K562 (cell line): ENCODE measurements around the gene GCSH. TPM values are rescaled to one million over a fixed set of nuclear protein-coding genes. Genes with fewer than 3 reads are reported as not detected.

Source experiments
- ATAC-seq: fragments of 200-7000 bp; cut with Tn5 transposase; 3 replicates; pipeline ENCODE4 v1.9.1; 2020; ENCODE audit warnings: moderate library complexity
- BruUV-seq: library from RNA; stranded (reverse); fragments of 400-500 nt; replicated peaks from 2 replicates; lab custom pipeline; 2021; lab: Mats Ljungman, UMichigan
- CTCF ChIA-PET: fragments of 300-600 bp; formaldehyde crosslinking; extraction: SDS; loops from one replicate; lab custom pipeline; 2021; ENCODE audit warnings: low intra/inter-chr PET ratio; lab: Yijun Ruan, JAX
- POLR2A ChIA-PET: fragments of 300-600, 350-650 bp; sonication (Branson Sonifier 250); formaldehyde crosslinking; extraction: SDS; loops from one replicate; lab custom pipeline; 2021; ENCODE audit warnings: antibody characterized with exemption, inconsistent platforms; lab: Yijun Ruan, JAX
- DNase-seq, 4 experiments: peaks; one replicate each; pipeline versions ENCODE4 v3.0.0 to v3.0.0-alpha.2; 2011 to 2018; ENCODE audit warnings: low spot score in 3 of 4, mixed read lengths in 3 of 4; ENCODE audit errors: extremely low read depth in 1 of 4
- FAIRE-seq: peaks from 2 replicates; lab custom pipeline; 2011; peaks lifted over from hg19 to GRCh38; lab: Jason Lieb, UNC
- H2AFZ ChIP-seq: 2 replicates; pipeline ENCODE4 v1.6.0; 2011; ENCODE audit warnings: low read depth, low read length, control low read depth, inconsistent platforms
- H3K27ac ChIP-seq: fragments of 200-600 bp; 3 replicates; pipeline ENCODE4 v1.8.0; 2011; ENCODE audit warnings: low read depth, mild to moderate bottlenecking, control low read depth, inconsistent platforms, low read length, moderate library complexity, mixed read lengths; ENCODE audit errors: extremely low read depth
- H3K27me3 ChIP-seq, 2 experiments: fragments of 300-600 bp in 1 of 2; 2 replicates in 1 of 2; 3 replicates in 1 of 2; pipeline versions ENCODE4 v1.6.0 to v1.8.0; 2011; ENCODE audit warnings: inconsistent platforms in 2 of 2, low read length in 2 of 2, mild to moderate bottlenecking in 1 of 2, mixed read lengths in 1 of 2, moderate library complexity in 1 of 2; ENCODE audit not compliant: control insufficient read depth in 2 of 2, insufficient read depth in 2 of 2
- H3K36me3 ChIP-seq: fragments of 300-600 bp; 3 replicates; pipeline ENCODE4 v1.8.0; 2011; ENCODE audit warnings: mild to moderate bottlenecking, low read length, inconsistent platforms; ENCODE audit not compliant: control insufficient read depth, insufficient read depth
- H3K4me1 ChIP-seq, 2 experiments: fragments of 200-600 bp in 1 of 2; replicated peaks in 1 of 2; 2 replicates in 1 of 2; 3 replicates in 1 of 2; pipeline versions ENCODE4 v1.5.1 to v1.8.0; 2011; ENCODE audit warnings: inconsistent platforms in 2 of 2, low read length in 2 of 2, mild to moderate bottlenecking in 1 of 2, mixed read lengths in 1 of 2, moderate library complexity in 1 of 2; ENCODE audit not compliant: control insufficient read depth in 2 of 2, insufficient read depth in 2 of 2
- H3K4me2 ChIP-seq: 2 replicates; pipeline ENCODE4 v1.6.1; 2011; ENCODE audit warnings: low read length, control low read depth, inconsistent platforms, mixed read lengths; ENCODE audit not compliant: insufficient read depth
- H3K4me3 ChIP-seq: fragments of 200-600 bp; sonication (generic), shearing (Covaris generic); 2 replicates; pipeline ENCODE4 v1.5.1; 2016; ENCODE audit warnings: control low read depth, inconsistent platforms
- H3K79me2 ChIP-seq: fragments of 200-600 bp; 3 replicates; pipeline ENCODE4 v1.8.0; 2011; ENCODE audit warnings: low read length, inconsistent platforms; ENCODE audit not compliant: control insufficient read depth, insufficient read depth
- H3K9ac ChIP-seq, 2 experiments: 2 replicates each; pipeline versions ENCODE4 v1.6.0 to v1.6.1; 2011; ENCODE audit warnings: low read depth in 2 of 2, low read length in 2 of 2, control low read depth in 1 of 2, inconsistent platforms in 1 of 2, mild to moderate bottlenecking in 1 of 2, mixed read lengths in 1 of 2; ENCODE audit not compliant: insufficient read depth in 1 of 2
- H3K9me1 ChIP-seq: one replicate; pipeline ENCODE4 v1.6.0; 2011; ENCODE audit warnings: inconsistent platforms, mild to moderate bottlenecking, low read length, moderate library complexity; ENCODE audit not compliant: control insufficient read depth, insufficient read depth
- H3K9me3 ChIP-seq: replicated peaks from 2 replicates; pipeline ENCODE4 v1.5.1; 2011; ENCODE audit warnings: low read depth, low read length, inconsistent platforms; ENCODE audit not compliant: control insufficient read depth, insufficient read depth
- H4K20me1 ChIP-seq: replicated peaks from 2 replicates; pipeline ENCODE4 v1.6.1; 2011; ENCODE audit warnings: low read length, inconsistent platforms, mixed read lengths; ENCODE audit not compliant: control insufficient read depth, insufficient read depth
- CTBP1 ChIP-seq: fragments of 450-650 bp; IDR thresholded peaks from 2 replicates; pipeline ENCODE4 v1.6.1; 2016; ENCODE audit warnings: borderline replicate concordance
- CTCF ChIP-seq, 3 experiments: IDR thresholded peaks in 2 of 3; conservative IDR thresholded peaks in 1 of 3; 2 replicates each; pipeline ENCODE4 v1.5.1; 2011 to 2012; ENCODE audit warnings: low read length in 3 of 3, mild to moderate bottlenecking in 3 of 3, control low read depth in 2 of 3, improper control_type of control experiment in 1 of 3, inconsistent platforms in 1 of 3, low read depth in 1 of 3, mixed read lengths in 1 of 3, moderate library complexity in 1 of 3; ENCODE audit not compliant: insufficient read depth in 2 of 3
- MAFF ChIP-seq: IDR thresholded peaks from 2 replicates; pipeline ENCODE4 v1.6.1; 2012; ENCODE audit warnings: low read length, improper control_type of control experiment
- RCOR1 ChIP-seq, 2 experiments: IDR thresholded peaks; 2 replicates each; pipeline ENCODE4 v1.6.1; 2012; ENCODE audit warnings: low read depth in 2 of 2, low read length in 2 of 2, borderline replicate concordance in 1 of 2, improper control_type of control experiment in 1 of 2
- TGIF2 ChIP-seq: sonication (generic); formaldehyde crosslinking; IDR thresholded peaks from 2 replicates; pipeline ENCODE4 v1.8.1; 2022; ENCODE audit warnings: mild to moderate bottlenecking, missing genetic modification reagents, moderate library complexity
- ZBTB12 ChIP-seq: fragments of 250-450 bp; sonication (Bioruptor Pico); IDR thresholded peaks from 2 replicates; pipeline ENCODE4 v1.4.0; 2020
- ZNF316 ChIP-seq: fragments of 450-650 bp; IDR thresholded peaks from 2 replicates; pipeline ENCODE4 v1.6.1; 2016
- WGBS: fragments of 100-300 bp; shearing (Covaris generic); methylation state at CpG from one replicate; pipeline ENCODE4 v1.1.6; 2016; ENCODE audit warnings: low coverage, mixed read lengths; ENCODE audit not compliant: insufficient coverage; ENCODE audit errors: missing lambda C conversion rate; 5-methylcytosine and 5-hydroxymethylcytosine counted together
- in situ Hi-C: fragments of 300-500 bp; cut with MboI; formaldehyde crosslinking; loops from 4 replicates; pipeline ENCODE4 v1.15.0; 2018; ENCODE audit warnings: inconsistent platforms, mixed read lengths
- intact Hi-C: fragments of 100-400 bp; cut with micrococcal nuclease; formaldehyde crosslinking; loops from 2 replicates; pipeline ENCODE4 v1.14.2; 2022
- polyA plus RNA-seq, 8 experiments: library from polyadenylated mRNA; depleted of rRNA in 4 of 8; stranded (reverse) in 5 of 8; unstranded in 3 of 8; fragments of >200 nt; fragmentation: Nextera tagmentation in 2 of 8; fragmentation: Illumina TruSeq in 1 of 8; extraction: Ambion mirVana in 2 of 8; extraction: Trizol in 1 of 8; gene quantifications; 2 replicates each; pipeline versions ENCODE4 v1.2.1 to v1.2.3, GENCODE V29; 2011 to 2014; ENCODE audit warnings: inconsistent platforms in 1 of 8, missing spikeins in 1 of 8
- total RNA-seq, 7 experiments: library from RNA; depleted of rRNA in 6 of 7; stranded (reverse); fragments of >200 nt in 6 of 7; fragmentation: Illumina TruSeq in 2 of 7; extraction: Trizol in 2 of 7; gene quantifications; 2 replicates each; pipeline versions ENCODE4 v1.2.1 to v1.2.3, GENCODE V29; 2011 to 2021; ENCODE audit warnings: low replicate concordance in 1 of 7

GCSH gene
- total and polyA plus RNA-seq, 9 of the 15 experiments (the other 6 are each of a cell fraction or from before 2014, with no cell fraction given), result 35.0 to 121 (median 89.0) TPM

GRCh38 chr16:81140930-81141780 is 45.0 kb upstream of the GCSH start (continued):
- TF ChIP-seq MAFF, result peak; percentile 75
- TF ChIP-seq RCOR1 (IDR thresholded peaks at IDR 0.05; ENCODE audit: borderline replicate concordance in 1 of 2, low read depth in 2 of 2, low read length in 2 of 2), result 0 out of 4 replicates have a peak, but pooled peaks of 1 of the 2 experiments have one; percentile 55
- peak; percentile 85 for TF ChIP-seq ZNF316
- TF ChIP-seq CTBP1, result 0 out of 2 replicates have a peak, but pooled peaks have one; percentile 15
- TF ChIP-seq ZBTB12 (CRISPR knock-in tag), result no peak
- TF ChIP-seq, all 486 proteins: peak for 23

GRCh38 chr16:81138831-81139557 is 42.8 kb upstream of the GCSH start:
- no TSS peak for BruUV-seq
- Histone ChIP-seq H3K36me3 (no peaks in the 10 kb centered on the region), H3K79me2 (no peaks in the 10 kb centered on the region), H3K4me3 (no peak overlapping the region), H3K9ac (no peak overlapping the region), H2AFZ (no peak overlapping the region), H3K27me3 (peaks cover 16 to 41% of the 10 kb centered on the region in 2 experiments; a peak in 4 of 5 replicates), H3K9me3 (no peaks in the 10 kb centered on the region), H3K4me1 (peaks cover 0 to 13% of the 10 kb centered on the region in 2 experiments; a peak in 3 of 5 replicates), H3K4me2 (no peak overlapping the region), H4K20me1 (no peaks in the 10 kb centered on the region), H3K9me1 (peaks cover 3% of the 10 kb centered on the region), H3K27ac (no peak overlapping the region)
- ATAC-seq, result no peak
- intact Hi-C loops, result no loop called here
- 19% methylated on average over 4 of the region's 9 CpGs for WGBS
- no peak for DNase-seq
- in situ Hi-C loops, result no loop called here
- CTCF ChIA-PET, result no interaction called here
- no peak for TF ChIP-seq TGIF2 (CRISPR knock-in tag)
- peak in 1 of 3 experiments; percentile 21; a peak in 1 of 6 replicates for TF ChIP-seq CTCF (IDR thresholded peaks at IDR 0.05 in 2 of 3, conservative IDR thresholded peaks at IDR 0.05 in 1 of 3; ENCODE audit: insufficient read depth in 2 of 3, low read depth in 1 of 3, low read length in 3 of 3)
- POLR2A ChIA-PET, result no interaction called here
- FAIRE-seq, result no peak
